Heart right ventricle (tissue), 16 donors: Measurements from ENCODE around the gene S100A10. TPM values are rescaled to one million over a fixed set of nuclear protein-coding genes. Genes with fewer than 3 reads are reported as not detected.

Experiments used
- ATAC-seq, 8 donors: fragments of 200-7000 bp; cut with Tn5 transposase; one replicate each; pipeline ENCODE4 v1.9.1; 2020; ENCODE audit warnings: mild to moderate bottlenecking in 8 of 8, moderate library complexity in 8 of 8, moderate number of reproducible peaks in 1 of 8
- DNase-seq, 2 donors: peaks; one replicate each; pipeline ENCODE4 v3.0.0-alpha.2; 2020
- H3K27ac ChIP-seq, 10 donors: fragments of 200-600 bp; sonication (generic) in 2 of 10; one replicate each; pipeline versions ENCODE4 v1.5.0 to v1.8.0; 2020 to 2022; ENCODE audit warnings: mild to moderate bottlenecking in 3 of 10
- H3K27me3 ChIP-seq, 7 donors: fragments of 200-600 bp; one replicate each; pipeline ENCODE4 v1.8.0; 2021 to 2022; ENCODE audit warnings: mild to moderate bottlenecking in 2 of 7
- H3K36me3 ChIP-seq, 9 donors: fragments of 200-600 bp; sonication (generic) in 1 of 9; one replicate each; pipeline versions ENCODE4 v1.5.0 to v1.8.0; 2020 to 2022; ENCODE audit warnings: mild to moderate bottlenecking in 2 of 9
- H3K4me1 ChIP-seq, 9 donors: fragments of 200-600 bp; sonication (generic) in 1 of 9; one replicate each; pipeline versions ENCODE4 v1.5.0 to v1.8.0; 2020 to 2022; ENCODE audit warnings: mild to moderate bottlenecking in 4 of 9
- H3K4me3 ChIP-seq, 10 donors: fragments of 200-600 bp; sonication (generic) in 2 of 10; one replicate each; pipeline versions ENCODE4 v1.5.0 to v1.8.0; 2020 to 2022; ENCODE audit warnings: mild to moderate bottlenecking in 7 of 10, moderate library complexity in 2 of 10
- H3K9me3 ChIP-seq, 11 donors: fragments of 200-600 bp in 10 of 11; sonication (generic) in 2 of 11; one replicate each; pipeline versions ENCODE4 v1.5.0 to v1.8.0; 2013 to 2022; ENCODE audit warnings: mild to moderate bottlenecking in 2 of 11, control low read depth in 1 of 11, moderate library complexity in 1 of 11
- CTCF ChIP-seq, 9 donors: fragments of 200-600 bp; sonication (generic) in 2 of 9; IDR thresholded peaks; one replicate each; pipeline versions ENCODE4 v1.5.0 to v1.8.0; 2021 to 2022; ENCODE audit warnings: antibody characterized with exemption in 9 of 9, mild to moderate bottlenecking in 5 of 9, moderate library complexity in 1 of 9
- WGBS, 2 donors: extraction: QIAGEN DNeasy Blood & Tissue Kit; methylation state at CpG; one replicate each; pipeline ENCODE4 v1.1.7; 2013; ENCODE audit warnings: inconsistent platforms in 1 of 2; 5-methylcytosine and 5-hydroxymethylcytosine counted together
- intact Hi-C, 10 donors: fragments of 100-400 bp; cut with DNase I; formaldehyde crosslinking; loops; one replicate each; pipeline versions ENCODE4 v1.11.1 to v1.14.2; 2022
- polyA plus RNA-seq, 2 donors: library from polyadenylated mRNA; stranded (reverse); fragments of 200-250 nt; gene quantifications; one replicate each; pipeline ENCODE4 v1.2.3, GENCODE V29; 2013
- total RNA-seq, 10 donors: library from RNA; stranded (reverse); fragmentation: NEBNext Ultra II Directional in 3 of 10; extraction: Animal tissue kit (Norgen Biotek cat#: 25700) in 3 of 10; gene quantifications; one replicate each; pipeline versions ENCODE4 v1.2.1 to v1.2.4, GENCODE V29; 2021 to 2023
- donor health status: Arrhythmogenic right ventricular cardiomyopathy.
- donor health status: ischemic (EF 13 %, LVEDD 7.1; RV severe dilation, severe dysfunction).
- donor health status: healthy with polysubstance abuse.
- donor health status: DM: no; HTN: yes; CAD: no.
- donor health status: DM: no; HTN: no; CAD: no.
- donor health status: ischemic (EF 25% LVEDD 6.9; RV normal size, moderate dysfunction).
- donor health status: ischemic (EF 25% LVEDD 5.7; RV mildly dilated, moderate dysfunction).
- donor health status: healthy.
- donor health status: DM: yes; HTN: yes; CAD: no.
- donor health status: Ischemic cardiomyopathy.
- donor health status: ischemic (EF 35%, LVEDD 5.7; RV mildly dilated, moderate dysfunction).
- donor health status: nonischemic (EF 11% LVEDD 7.7; RV severe dilation, severe dysfunction).
- donor health status: DM: yes; HTN: yes; CAD: no.
- donor health status: PGD.
- donor health status: ischemic (EF 29% LVEDD 5.4; RV normal size, mild dysfunction).
- donor health status: nonischemic (EF 23%, LVEDD 6.1; RV moderate dilation, normal function).

The S100A10 gene
- total and polyA plus RNA-seq, 12 donors = 71.3 to 519 (median 245) TPM

GRCh38 chr1:151952811-151953210, 40.8 kb downstream of the S100A10 start:
- DNase-seq = no peak
- Histone ChIP-seq H3K27ac (no peak overlapping the region), H3K4me3 (no peak overlapping the region), H3K9me3 (no peaks in the 10 kb centered on the region), H3K4me1 (peaks cover 0 to 8% (median 0%) of the 10 kb centered on the region in 9 donors), H3K36me3 (no peaks in the 10 kb centered on the region), H3K27me3 (no peaks in the 10 kb centered on the region)
- ATAC-seq = no peak
- 83 to 88% methylated on average over 1 of the region's 1 CpG for WGBS, 2 donors
- TF ChIP-seq CTCF (IDR thresholded peaks at IDR 0.05) = no peak
- intact Hi-C loops = no loop called here

DNA sequence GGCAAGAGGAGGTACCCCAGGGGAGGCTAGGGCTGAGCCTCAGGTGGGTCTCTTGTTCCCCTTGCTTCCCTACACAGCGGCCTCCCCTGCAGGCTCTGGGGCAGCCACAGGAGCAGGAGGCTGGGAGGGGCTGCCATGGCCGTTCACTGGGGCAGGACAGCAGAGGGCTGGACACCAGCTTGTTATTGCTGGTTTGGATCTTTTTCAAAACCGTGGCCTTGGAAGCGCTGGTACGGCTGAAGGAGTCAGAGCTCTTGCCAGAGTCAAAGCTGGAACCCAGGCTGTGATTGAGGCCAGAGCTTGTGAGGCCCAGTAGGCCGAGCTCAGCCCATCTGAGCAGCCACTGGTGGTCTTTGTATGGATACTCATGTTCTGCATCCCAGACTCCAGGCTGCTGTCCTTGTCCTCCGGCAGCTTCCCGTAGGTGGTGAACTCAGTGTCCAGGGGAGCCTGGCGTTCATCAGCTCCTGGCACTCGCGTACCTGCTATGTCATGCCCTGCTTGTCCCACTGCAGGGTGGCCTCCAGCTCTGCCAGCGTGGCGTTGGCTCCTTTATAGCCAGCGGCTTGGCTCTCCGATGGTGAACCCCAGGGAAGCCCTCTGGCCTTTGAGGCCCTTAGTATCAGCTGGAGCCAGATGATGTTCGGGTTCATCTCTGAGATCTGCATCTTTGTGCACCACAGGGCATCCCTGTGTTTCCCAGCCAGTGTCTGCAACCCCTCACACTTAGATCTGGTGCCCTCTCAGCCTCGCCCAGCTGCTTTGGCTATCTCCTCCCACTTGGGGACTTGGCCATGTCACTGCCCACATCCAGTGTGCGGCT, 44.1 kb downstream of the S100A10 start:
- H3K27me3 ChIP-seq = no peaks in the 10 kb centered on the region
- no peak for TF ChIP-seq CTCF (IDR thresholded peaks at IDR 0.05)
- H3K36me3 ChIP-seq = no peaks in the 10 kb centered on the region
- no peak overlapping the region for H3K27ac ChIP-seq
- no peaks in the 10 kb centered on the region for H3K9me3 ChIP-seq
- no peak for DNase-seq
- ATAC-seq = peak in 1 of 8 donors; percentile 12
- intact Hi-C loops = loop anchor here in 1 of 10 donors (5.0 kb wide), 1 partner anchor 43 kb away; the partner anchor contains the start of gene S100A10
- H3K4me1 ChIP-seq = peaks cover 5 to 31% (median 22%) of the 10 kb centered on the region in 9 donors
- H3K4me3 ChIP-seq = no peak overlapping the region
- 90 to 94% methylated on average over 18 of the region's 18 CpGs for WGBS, 2 donors

- no peak for TF ChIP-seq CTCF (IDR thresholded peaks at IDR 0.05)
- WGBS, 2 donors = 75 to 77% methylated on average over 1 of the region's 1 CpG
- H3K27me3 ChIP-seq = no peaks in the 10 kb centered on the region
- H3K27ac ChIP-seq = no peak overlapping the region
- H3K4me3 ChIP-seq = no peak overlapping the region
- no peak for ATAC-seq
- no peaks in the 10 kb centered on the region for H3K36me3 ChIP-seq
- no peaks in the 10 kb centered on the region for H3K9me3 ChIP-seq
- DNase-seq = no peak
- intact Hi-C loops = loop anchor here in 1 of 10 donors (5.0 kb wide), 1 partner anchor 44 kb away; the partner anchor contains the start of gene S100A10
- H3K4me1 ChIP-seq = peaks cover 5 to 39% (median 31%) of the 10 kb centered on the region in 9 donors
These were observed 45.2 kb downstream of the S100A10 start for GRCh38 chr1:151948506-151948905.

DNA sequence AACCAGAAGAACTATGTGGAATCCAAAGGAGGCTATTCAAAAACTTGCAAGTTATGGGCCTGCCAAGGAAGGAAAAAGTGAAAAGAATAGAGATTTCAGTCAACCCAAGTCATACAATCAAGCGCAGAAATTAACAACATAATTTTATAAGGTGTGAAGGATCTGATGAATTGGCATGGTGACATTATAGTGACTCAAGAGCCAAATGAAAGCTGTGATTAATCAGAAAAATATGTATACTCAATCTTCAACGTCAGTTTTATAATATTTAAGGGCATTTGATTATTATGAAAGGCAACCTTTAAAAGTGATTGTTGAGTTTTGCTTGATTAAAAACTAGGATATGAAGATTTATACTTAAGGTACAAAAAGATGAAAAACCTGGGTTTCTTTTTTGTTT, 46.5 kb downstream of the S100A10 start:
- H3K36me3 ChIP-seq = no peaks in the 10 kb centered on the region
- intact Hi-C loops = loop anchor here in 1 of 10 donors (5.0 kb wide), 1 partner anchor 45 kb away; the partner anchor contains the start of gene S100A10
- 80 to 82% methylated on average over 2 of the region's 2 CpGs for whole genome bisulfite sequencing, 2 donors
- peaks cover 5 to 49% (median 33%) of the 10 kb centered on the region in 9 donors for H3K4me1 ChIP-seq
- peak overlapping the region in 7 of 10 donors; percentile 72 to 89 (median 85) for H3K27ac ChIP-seq
- no peak overlapping the region for H3K4me3 ChIP-seq
- ATAC-seq (no peak), DNase-seq (no peak)
- no peaks in the 10 kb centered on the region for H3K9me3 ChIP-seq
- no peak for TF ChIP-seq CTCF (IDR thresholded peaks at IDR 0.05)
- H3K27me3 ChIP-seq = no peaks in the 10 kb centered on the region
